MG63 (cell line): ENCODE measurements around the gene PAPOLA. TPM values are rescaled to one million over a fixed set of nuclear protein-coding genes. Genes with fewer than 3 reads are reported as not detected.
"Not testable (repeated sequence)": the region's sequence is repeated elsewhere in the genome, so short reads cannot be mapped to it uniquely, and the experiment has no call there.

Source experiments
- DNase-seq: peaks from one replicate; pipeline ENCODE4 v3.0.0-alpha.2; 2020
- H3K27me3 ChIP-seq: fragments of 250-450 bp; sonication (Bioruptor Pico); 2 replicates; pipeline ENCODE4 v1.5.1; 2020; ENCODE audit warnings: mild to moderate bottlenecking, moderate library complexity
- H3K36me3 ChIP-seq: fragments of 250-450 bp; sonication (Bioruptor Pico); 2 replicates; pipeline ENCODE4 v1.5.1; 2020; ENCODE audit warnings: mild to moderate bottlenecking, moderate library complexity
- H3K4me3 ChIP-seq: fragments of 250-450 bp; sonication (Bioruptor Pico); 2 replicates; pipeline ENCODE4 v1.5.1; 2020; ENCODE audit warnings: mild to moderate bottlenecking, moderate library complexity
- H3K9me3 ChIP-seq: fragments of 250-450 bp; sonication (Bioruptor Pico); 2 replicates; pipeline ENCODE4 v1.5.1; 2020; ENCODE audit warnings: mild to moderate bottlenecking, moderate library complexity
- total RNA-seq: library from RNA; depleted of rRNA; stranded (reverse); fragments of >200 nt; shearing (Covaris generic); gene quantifications from 2 replicates; pipeline ENCODE4 v1.2.3, GENCODE V29; 2014; ENCODE audit warnings: low replicate concordance

PAPOLA gene
- total RNA-seq, 1 experiment from 2014 or later: 87.4 TPM

DNA sequence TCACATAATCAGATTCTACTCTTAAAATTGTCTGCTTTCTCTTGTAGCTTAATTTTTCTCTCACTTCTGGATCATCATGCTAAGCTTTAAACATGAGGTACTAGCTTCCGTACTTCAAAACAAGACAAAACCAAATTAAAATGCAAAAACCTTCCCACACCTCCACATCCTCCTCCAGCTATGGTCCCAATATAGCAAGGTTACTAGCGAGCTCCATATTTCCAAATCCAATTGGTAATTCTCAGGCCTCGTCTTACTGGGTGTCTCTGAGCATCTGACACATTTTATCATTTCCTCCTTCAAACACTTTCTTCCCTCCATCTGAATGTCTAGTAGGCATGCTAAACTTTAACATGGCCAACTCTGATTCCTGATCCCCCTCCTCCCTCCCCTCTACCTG, 7.9 kb upstream of the PAPOLA start:
- Histone ChIP-seq H3K4me3 (no peak overlapping the region), H3K36me3 (no peaks in the 10 kb centered on the region), H3K9me3 (no peaks in the 10 kb centered on the region), H3K27me3 (no peaks in the 10 kb centered on the region)
- DNase-seq: no peak

DNA sequence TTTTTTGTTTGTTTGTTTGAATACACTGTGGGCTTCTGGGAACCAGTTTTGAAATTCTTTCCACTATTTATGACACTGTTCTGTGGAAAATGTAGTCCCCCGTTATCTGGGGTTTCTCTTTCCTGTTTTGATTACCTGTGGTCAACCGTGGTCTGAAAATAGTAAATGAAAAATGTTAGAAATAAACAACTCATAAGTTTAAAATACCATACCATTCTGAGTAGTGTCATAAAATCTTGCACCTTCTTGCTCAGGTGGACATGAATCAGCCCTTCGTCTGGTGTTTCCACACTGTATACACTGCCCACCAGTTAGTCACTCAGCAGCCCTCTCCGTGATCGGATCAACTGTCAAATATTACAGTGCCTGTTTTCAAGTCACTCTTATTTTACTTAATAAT, 5.1 kb upstream of the PAPOLA start:
- Histone ChIP-seq H3K4me3 (no peak overlapping the region), H3K36me3 (no peaks in the 10 kb centered on the region), H3K9me3 (no peaks in the 10 kb centered on the region), H3K27me3 (no peaks in the 10 kb centered on the region)
- DNase-seq: no peak

DNA sequence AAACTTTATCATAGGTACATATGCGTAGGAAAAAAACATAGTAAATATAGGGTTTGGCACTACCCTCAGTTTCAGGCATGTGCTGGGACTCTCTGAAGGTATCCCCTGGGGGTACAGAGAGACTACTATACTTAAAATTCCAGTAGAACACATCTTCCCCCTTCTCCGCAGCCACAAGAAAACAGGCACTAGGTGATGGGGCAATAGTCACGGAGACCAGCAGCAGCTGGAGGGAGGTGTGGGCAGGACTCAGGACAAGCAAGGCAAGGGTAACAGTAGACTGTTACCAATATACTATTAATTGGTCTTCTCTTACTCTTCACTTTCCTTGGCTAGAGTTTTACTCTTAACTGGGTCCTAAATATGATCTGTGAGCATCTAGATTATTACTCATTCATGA, 4.6 kb upstream of the PAPOLA start:
- Histone ChIP-seq H3K36me3 (no peaks in the 10 kb centered on the region), H3K27me3 (no peaks in the 10 kb centered on the region), H3K4me3 (no peak overlapping the region), H3K9me3 (no peaks in the 10 kb centered on the region)
- no peak for DNase-seq

DNA sequence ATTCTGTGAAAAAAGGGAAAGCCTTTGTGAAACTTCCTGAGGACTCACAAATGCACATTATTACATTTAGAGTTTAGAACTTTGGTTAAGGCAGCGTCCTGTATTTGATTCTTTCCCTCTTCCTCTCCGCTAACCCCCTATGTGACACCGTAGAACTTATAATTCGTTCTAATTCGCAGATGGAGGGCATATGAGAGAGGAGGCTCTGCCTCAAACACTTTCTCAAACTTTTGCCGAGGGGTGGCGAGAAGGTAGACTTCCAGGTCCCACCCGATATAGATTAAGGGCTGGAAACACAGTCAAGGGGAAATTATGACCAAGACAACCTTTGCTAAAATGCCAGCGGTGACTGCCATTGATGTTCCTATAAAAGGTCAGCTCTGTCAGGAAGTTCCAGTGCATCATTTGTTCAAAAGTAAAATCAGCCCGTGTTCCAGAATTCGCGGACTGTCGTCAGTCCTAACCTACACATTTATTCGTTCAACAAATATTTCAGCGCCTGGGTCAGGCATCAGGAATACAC, 904 bp upstream of the PAPOLA start:
- Histone ChIP-seq H3K4me3 (peak overlapping the region; percentile 74), H3K36me3 (no peaks in the 10 kb centered on the region; the same call in 1 of the 2 replicates), H3K27me3 (no peaks in the 10 kb centered on the region), H3K9me3 (no peaks in the 10 kb centered on the region)
- DNase-seq: no peak

DNA sequence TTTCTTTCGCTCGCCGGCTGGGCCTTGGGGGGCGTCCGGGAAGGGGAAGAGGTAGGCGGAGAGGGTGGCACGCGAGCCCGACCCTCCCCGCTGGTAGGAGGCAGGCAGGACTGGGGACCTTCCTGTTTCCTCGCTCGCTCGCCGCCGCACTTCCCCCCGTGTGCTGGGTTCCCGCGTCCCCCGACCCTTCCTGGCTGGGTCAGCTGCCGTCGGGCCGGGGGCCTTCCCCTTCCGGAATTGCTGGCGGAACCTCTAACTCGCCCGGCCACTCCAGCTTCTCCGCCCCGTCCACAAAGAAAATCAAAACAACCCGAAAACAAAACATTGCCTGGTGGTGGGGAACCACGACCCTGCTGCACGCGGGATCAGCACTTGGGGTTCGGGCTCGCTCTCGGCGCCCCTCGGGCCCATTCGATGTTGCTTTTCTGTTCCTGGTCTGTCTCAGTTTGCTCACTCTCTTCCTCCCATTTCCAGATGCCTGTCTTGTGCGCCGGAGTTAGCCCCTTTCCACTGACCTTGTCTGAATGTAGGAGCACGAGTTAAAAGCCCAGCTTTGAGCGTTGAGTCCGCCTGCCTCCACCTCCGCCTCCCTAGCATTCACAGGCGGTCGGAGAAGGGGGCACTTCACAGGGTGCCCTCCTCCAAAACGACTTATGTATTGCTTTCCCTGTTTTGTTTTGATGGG, 581 bp downstream of the PAPOLA start:
- Histone ChIP-seq H3K9me3 (no peaks in the 10 kb centered on the region), H3K36me3 (no peaks in the 10 kb centered on the region; the same call in 1 of the 2 replicates), H3K27me3 (no peaks in the 10 kb centered on the region), H3K4me3 (peak overlapping the region; percentile 74)
- peak; percentile 33 for DNase-seq

DNA sequence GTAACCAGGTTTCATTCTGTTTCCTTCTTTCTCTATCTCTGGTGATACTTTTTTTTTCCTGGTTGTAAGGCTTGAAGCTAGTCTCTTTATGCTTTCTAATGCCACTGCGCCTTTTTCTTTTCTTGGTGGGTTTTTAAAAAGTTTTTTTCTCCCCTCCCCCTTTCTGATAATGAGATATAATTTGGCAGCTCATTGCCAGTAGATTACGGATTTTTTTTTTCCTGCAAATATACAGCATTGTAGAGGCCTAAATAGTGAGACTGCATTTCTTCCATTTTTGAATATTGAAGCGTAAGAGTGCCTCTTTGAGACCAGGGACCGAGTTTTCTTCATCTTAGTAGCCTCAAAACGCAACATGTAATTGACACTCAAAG, 1.1 kb downstream of the PAPOLA start:
- Histone ChIP-seq H3K36me3 (no peaks in the 10 kb centered on the region; the same call in 1 of the 2 replicates), H3K27me3 (no peaks in the 10 kb centered on the region), H3K9me3 (no peaks in the 10 kb centered on the region), H3K4me3 (peak overlapping the region; percentile 74)
- DNase-seq: no peak

DNA sequence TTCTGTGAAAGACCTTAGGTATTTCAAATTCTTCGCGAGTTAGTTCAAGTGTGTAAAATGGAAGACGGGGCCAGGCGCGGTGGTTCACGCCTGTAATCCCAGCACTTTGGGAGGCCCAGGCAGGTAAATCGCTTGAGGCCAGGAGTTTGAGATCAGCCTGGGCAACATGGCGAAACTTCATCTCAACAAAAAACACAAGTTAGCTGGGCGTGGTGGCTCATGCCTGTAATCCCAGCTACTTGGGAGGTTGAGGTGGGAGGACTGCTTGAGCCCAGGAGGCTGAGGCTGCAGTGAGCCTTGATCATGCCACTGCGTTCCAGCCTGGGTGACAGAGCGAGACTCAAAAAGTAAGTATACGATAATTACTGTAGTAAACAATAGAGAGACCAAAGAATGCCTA, 2.2 kb downstream of the PAPOLA start:
- not testable (repeated sequence) for H3K27me3 ChIP-seq, H3K4me3 ChIP-seq, DNase-seq

DNA sequence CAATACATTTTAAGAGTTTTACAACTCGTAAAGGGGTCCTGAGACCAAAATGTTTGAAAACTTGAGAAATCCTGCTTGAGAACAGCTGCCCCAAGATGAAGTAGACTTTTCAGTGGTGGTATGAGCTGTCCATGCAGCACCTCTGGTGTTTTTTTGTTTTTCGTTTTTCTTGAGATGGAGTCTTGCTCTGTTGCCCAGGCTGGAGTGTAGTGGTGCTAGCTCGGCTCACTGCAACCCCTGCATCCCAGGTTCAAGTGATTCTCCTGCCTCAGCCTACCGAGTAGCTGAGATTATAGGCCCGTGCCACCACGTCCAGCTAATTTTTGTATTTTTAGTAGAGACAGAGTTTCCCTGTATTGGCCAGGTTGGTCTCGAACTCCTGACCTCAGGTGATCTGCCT, 5.5 kb downstream of the PAPOLA start:
- Histone ChIP-seq H3K27me3 (no peaks in the 10 kb centered on the region), H3K9me3 (no peaks in the 10 kb centered on the region), H3K4me3 (no peak overlapping the region), H3K36me3 (no peaks in the 10 kb centered on the region; the same call in 1 of the 2 replicates)
- DNase-seq: no peak

More for the DNA sequence above, 2.2 kb downstream of the PAPOLA start:
- H3K9me3 ChIP-seq, H3K36me3 ChIP-seq: not testable (repeated sequence)

DNA sequence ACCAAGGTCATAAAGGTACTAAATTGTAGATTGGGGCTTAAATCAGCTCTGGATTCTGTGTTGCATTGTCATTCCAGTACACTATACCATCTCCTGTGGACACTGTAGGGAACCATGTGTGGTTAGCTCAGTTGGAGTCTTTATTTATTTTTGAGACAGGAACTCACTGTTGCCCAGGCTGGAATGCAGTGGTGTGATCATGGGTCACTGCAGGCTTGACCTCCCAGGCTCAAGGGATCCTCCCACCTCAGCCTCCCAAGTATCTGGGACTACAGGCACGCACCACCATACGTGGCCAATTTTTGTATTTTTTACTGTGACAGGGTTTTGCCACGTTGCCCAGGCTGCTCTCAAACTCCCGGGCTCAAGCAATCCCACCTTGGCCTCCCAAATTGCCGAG, 6.7 kb downstream of the PAPOLA start:
- Histone ChIP-seq H3K4me3 (no peak overlapping the region), H3K27me3 (no peaks in the 10 kb centered on the region), H3K36me3 (no peaks in the 10 kb centered on the region; the same call in 1 of the 2 replicates), H3K9me3 (no peaks in the 10 kb centered on the region)
- DNase-seq: peak; percentile 8

DNA sequence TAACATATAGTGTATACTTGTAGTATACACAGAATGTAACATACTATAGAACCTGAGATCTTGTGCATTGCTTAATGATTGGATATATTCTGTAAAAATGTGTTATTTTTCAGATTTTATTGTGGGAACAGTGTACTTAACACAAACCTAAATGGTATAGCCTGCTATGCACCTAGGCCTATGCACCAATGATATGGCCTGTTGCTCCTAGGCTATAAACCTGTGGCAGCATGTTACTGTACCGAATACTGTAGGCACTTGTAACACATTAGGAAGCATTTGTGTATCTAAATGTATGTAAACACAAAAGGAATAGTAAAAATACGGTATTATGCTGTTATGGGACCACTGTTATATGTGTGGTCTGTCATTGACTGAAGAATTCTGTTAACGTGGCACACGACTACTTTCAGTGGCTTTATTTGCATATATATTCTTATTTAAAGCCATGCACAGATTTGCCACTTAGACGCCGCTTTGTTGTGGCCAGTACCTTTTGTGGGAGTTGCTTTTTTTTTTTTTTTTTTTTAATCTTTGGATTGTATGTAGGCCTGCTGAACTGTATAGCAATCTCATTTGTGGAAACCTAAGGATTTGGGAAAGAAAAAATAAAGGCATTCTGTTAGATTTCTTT, 7.4 kb downstream of the PAPOLA start:
- Histone ChIP-seq H3K27me3 (no peaks in the 10 kb centered on the region), H3K4me3 (no peak overlapping the region), H3K36me3 (no peaks in the 10 kb centered on the region; the same call in 1 of the 2 replicates), H3K9me3 (no peaks in the 10 kb centered on the region)
- no peak for DNase-seq

DNA sequence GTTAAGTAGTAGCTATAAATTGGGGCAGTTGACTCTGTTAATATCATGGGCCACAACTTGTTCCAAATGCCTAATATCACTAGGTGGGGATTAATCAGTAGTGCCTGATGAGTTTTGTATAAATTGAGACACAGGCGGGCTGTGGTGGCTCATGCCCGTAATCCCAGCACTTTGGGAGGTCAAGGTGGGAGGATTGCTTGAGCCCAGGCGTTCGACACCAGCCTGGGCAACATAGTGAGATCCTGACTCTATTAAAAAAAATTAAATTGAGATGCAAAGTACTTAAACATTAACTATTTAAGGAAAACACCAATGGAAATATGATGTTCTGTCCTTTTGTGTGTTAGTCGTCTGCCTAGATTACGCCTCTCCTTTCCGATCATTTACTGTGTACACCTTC, 9.0 kb downstream of the PAPOLA start:
- no peak for DNase-seq
- Histone ChIP-seq H3K27me3 (no peaks in the 10 kb centered on the region), H3K4me3 (no peak overlapping the region), H3K36me3 (no peaks in the 10 kb centered on the region), H3K9me3 (no peaks in the 10 kb centered on the region)

DNA sequence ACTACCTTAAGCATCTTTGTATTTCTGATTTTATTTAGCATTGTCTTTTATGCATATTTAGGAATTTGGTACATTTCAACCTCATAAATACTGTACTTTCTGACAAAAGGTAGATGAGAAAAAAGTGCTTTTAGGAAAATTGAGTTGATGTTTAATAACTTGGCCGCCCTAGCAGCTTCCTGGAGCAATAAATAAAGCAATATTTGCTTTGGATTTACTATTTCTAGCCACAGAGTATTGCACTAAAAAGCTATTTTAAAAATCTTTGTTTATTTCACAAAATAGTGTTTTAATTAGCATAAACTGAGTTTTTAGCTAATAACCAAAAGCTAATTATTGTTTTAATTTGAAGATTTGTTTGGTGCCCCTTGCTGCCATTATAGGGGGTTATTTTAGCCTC, 9.5 kb downstream of the PAPOLA start:
- no peak for DNase-seq
- Histone ChIP-seq H3K4me3 (no peak overlapping the region), H3K27me3 (no peaks in the 10 kb centered on the region)

DNA sequence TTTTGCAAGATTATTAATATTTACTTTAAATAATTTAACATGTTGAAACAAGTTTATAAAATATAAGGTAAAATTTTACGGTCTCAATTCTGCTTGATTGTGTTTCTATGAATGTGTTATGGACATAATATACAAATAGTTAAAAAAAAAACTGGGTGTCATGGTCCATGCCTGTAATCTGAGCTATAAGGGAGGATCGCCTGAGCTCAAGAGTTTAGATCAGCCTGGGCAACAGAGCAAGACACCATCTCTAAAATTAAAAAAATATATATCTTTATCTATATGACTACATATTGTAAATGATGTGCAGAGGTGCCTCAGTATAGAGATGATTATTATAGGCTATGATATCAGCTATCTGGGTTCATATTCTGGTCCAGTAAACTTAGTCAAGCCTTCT, 9.9 kb downstream of the PAPOLA start:
- no peaks in the 10 kb centered on the region for H3K36me3 ChIP-seq
- H3K4me3 ChIP-seq: no peak overlapping the region
- DNase-seq: no peak
- no peaks in the 10 kb centered on the region for H3K27me3 ChIP-seq
- H3K9me3 ChIP-seq: no peaks in the 10 kb centered on the region

More for the DNA sequence above, 9.5 kb downstream of the PAPOLA start:
- Histone ChIP-seq H3K36me3 (no peaks in the 10 kb centered on the region), H3K9me3 (no peaks in the 10 kb centered on the region)

DNA sequence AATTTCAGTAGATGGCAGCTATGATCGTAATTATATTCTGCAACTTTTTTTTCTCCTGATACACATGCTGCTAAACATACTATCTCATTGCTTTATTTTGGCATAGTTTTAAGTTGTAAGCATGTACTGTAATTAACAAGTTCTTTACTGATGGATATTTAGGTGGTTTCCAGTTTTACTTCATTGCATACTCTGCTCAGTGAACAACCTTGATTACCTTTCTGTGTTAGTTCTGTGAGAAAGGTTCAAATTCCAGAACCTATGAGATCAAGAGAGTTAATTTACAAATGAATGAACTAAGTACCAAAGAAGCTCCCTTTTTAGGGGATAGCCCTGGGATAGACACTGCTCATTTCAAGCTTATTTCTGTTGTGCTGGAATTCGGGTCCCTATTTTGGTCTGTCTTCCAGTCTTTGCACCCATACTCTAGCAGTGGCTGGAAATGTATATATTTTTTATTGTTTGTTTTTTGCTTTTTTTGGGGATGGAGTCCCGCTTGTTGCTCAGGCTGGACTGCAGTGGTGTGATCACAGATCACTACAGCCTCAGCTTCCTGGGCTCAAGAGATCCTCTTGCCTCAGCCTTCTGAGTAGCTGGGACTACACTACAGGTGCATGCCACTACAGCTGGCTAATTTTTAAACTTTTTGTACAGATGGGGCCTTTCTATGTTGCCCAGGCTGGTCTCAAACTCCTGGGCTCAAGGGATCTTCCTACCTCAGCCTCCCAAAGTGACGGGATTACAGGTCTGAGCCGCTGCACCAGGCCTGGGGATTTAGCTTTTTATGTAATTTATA, 10.6 kb downstream of the PAPOLA start:
- no peaks in the 10 kb centered on the region for H3K27me3 ChIP-seq
- H3K9me3 ChIP-seq: no peaks in the 10 kb centered on the region
- DNase-seq: no peak

DNA sequence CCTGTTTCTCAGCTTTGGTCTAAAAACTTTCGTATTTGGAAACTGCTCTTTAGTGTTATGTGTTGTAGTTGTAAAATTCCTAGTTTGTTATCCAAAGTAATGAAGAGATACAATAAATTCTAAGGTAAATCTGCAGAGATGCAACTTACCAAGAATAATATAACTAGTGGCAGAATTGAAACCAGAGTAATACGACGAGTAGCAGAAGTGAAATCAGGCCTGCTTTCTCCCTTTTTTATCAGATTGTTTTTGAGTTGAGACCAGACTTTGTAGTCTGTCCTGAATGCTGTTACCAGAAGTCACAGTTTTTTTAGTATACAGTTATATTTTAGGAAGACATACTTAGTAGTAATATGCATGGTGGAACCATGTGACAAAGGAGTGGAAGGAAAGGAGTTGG, 12.5 kb downstream of the PAPOLA start:
- H3K27me3 ChIP-seq: no peaks in the 10 kb centered on the region
- no peak for DNase-seq
- no peak overlapping the region for H3K4me3 ChIP-seq
- H3K9me3 ChIP-seq: no peaks in the 10 kb centered on the region
- no peaks in the 10 kb centered on the region for H3K36me3 ChIP-seq

More for the DNA sequence above, 10.6 kb downstream of the PAPOLA start:
- Histone ChIP-seq H3K4me3 (no peak overlapping the region), H3K36me3 (no peaks in the 10 kb centered on the region)

DNA sequence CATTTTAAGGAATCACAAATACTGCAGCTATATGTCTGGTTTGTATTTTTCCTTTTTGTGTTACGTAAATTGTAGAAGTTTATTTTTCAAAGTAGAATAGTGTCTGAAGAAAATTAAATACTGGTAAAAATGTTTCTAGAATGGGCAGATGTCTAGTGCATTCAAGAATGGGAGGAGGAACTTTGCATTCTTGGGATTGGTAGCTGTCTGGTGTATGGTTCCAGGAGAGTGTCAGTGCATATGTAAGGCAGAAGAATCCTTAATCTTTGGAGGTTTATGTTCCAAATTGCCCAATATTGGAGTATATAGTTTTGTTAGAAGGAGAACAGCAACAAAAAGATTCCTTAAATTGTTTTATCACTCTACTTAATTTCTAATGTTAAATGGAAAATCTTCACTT, 13.5 kb downstream of the PAPOLA start:
- DNase-seq: no peak
- H3K4me3 ChIP-seq: no peak overlapping the region
- no peaks in the 10 kb centered on the region for H3K9me3 ChIP-seq
- H3K36me3 ChIP-seq: no peaks in the 10 kb centered on the region
- no peaks in the 10 kb centered on the region for H3K27me3 ChIP-seq

DNA sequence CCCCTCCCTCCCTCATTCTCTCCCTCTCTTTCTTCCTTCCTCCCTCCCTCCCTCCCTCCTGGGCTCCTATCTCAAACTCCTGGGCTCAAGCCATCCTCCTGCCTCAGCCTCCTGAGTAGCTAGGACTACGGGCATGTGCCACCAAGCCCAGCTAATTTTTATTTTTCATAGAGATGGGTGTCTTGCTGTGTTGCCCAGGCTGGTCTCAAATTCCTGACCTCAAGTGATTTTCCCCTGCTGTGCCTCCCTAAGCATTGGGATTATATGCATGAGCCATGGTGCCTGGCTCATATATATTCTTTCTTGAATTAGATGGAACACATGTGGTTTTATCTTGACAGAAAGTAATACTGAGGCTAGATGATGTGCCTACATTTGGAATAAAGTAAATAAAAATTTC, 14.2 kb downstream of the PAPOLA start:
- peaks cover 5% of the 10 kb centered on the region for H3K36me3 ChIP-seq
- DNase-seq: no peak
- no peak overlapping the region for H3K4me3 ChIP-seq
- H3K9me3 ChIP-seq: no peaks in the 10 kb centered on the region
- H3K27me3 ChIP-seq: no peaks in the 10 kb centered on the region
